GM10266 (cell line): ENCODE measurements around the gene REV1.

Experiments used
- DNase-seq: peaks from one replicate; pipeline ENCODE4 v3.0.0; 2012; ENCODE audit errors: extremely low spot score
- CTCF ChIP-seq: IDR thresholded peaks from 2 replicates; pipeline ENCODE4 v1.5.1; 2012; ENCODE audit warnings: mild to moderate bottlenecking, low read depth; ENCODE audit not compliant: control insufficient read depth, insufficient read depth; ENCODE audit errors: missing control alignments

REV1 gene

GRCh38 chr2:99430614-99431291 is 59.1 kb downstream of the REV1 start:
- TF ChIP-seq CTCF, result no peak
- no peak for DNase-seq

GRCh38 chr2:99425022-99425421 is 64.8 kb downstream of the REV1 start:
- DNase-seq, result no peak

GRCh38 chr2:99424371-99424770 is 65.4 kb downstream of the REV1 start:
- TF ChIP-seq CTCF, result no peak
- DNase-seq, result no peak

More at GRCh38 chr2:99425022-99425421, 64.8 kb downstream of the REV1 start:
- no peak for TF ChIP-seq CTCF

- peak; percentile 7 for DNase-seq
- TF ChIP-seq CTCF, result no peak
Measured at GRCh38 chr2:99422599-99422998, 67.2 kb downstream of the REV1 start.

- DNase-seq, result no peak
Measured at GRCh38 chr2:99421469-99421868, 68.3 kb downstream of the REV1 start.

GRCh38 chr2:99420751-99421299 is 69.0 kb downstream of the REV1 start:
- TF ChIP-seq CTCF, result no peak
- DNase-seq, result no peak

More at GRCh38 chr2:99421469-99421868, 68.3 kb downstream of the REV1 start:
- TF ChIP-seq CTCF, result no peak

- TF ChIP-seq CTCF, result no peak
- no peak for DNase-seq
Measured at GRCh38 chr2:99420031-99420430, 69.8 kb downstream of the REV1 start.
